CD4-positive, alpha-beta T cell (primary cell): ENCODE results near the gene CDC123. TPM values are rescaled to one million over a fixed set of nuclear protein-coding genes. Genes with fewer than 3 reads are reported as not detected.

Experiments
- ATAC-seq: fragments of 200-7000 bp; cut with Tn5 transposase; one replicate; pipeline ENCODE4 v1.10.0; 2022; ENCODE audit warnings: mild to moderate bottlenecking; ENCODE audit not compliant: poor library complexity
- CTCF ChIA-PET: fragments of 350-600 bp; sonication (Branson Sonifier 250); formaldehyde crosslinking; loops from one replicate; lab custom pipeline; 2021; ENCODE audit warnings: antibody characterized with exemption, inconsistent platforms; lab: Charles Lee
- POLR2A ChIA-PET: fragments of 350-600 bp; sonication (Branson Sonifier 250); formaldehyde crosslinking; loops from one replicate; lab custom pipeline; 2021; ENCODE audit warnings: antibody characterized with exemption, inconsistent platforms; lab: Charles Lee
- DNase-seq, 14 experiments: peaks; one replicate each; pipeline ENCODE4 v3.0.0-alpha.2; 2013 to 2020; ENCODE audit warnings: mixed read lengths in 2 of 14
- H3K27ac ChIP-seq, 2 donors: one replicate each; pipeline versions ENCODE4 v1.5.1 to v1.7.0; 2013; ENCODE audit warnings: low read length in 2 of 2, low read depth in 1 of 2, mild to moderate bottlenecking in 1 of 2
- H3K27me3 ChIP-seq, 2 experiments: 1 replicate in 1 of 2; 2 replicates in 1 of 2; pipeline versions ENCODE4 v1.6.1 to v1.7.0; 2013; ENCODE audit warnings: low read length in 2 of 2, control low read depth in 1 of 2, mild to moderate bottlenecking in 1 of 2, moderate library complexity in 1 of 2; ENCODE audit not compliant: insufficient read depth in 2 of 2, control insufficient read depth in 1 of 2
- H3K36me3 ChIP-seq: one replicate; pipeline ENCODE4 v1.6.1; 2013; ENCODE audit warnings: low read length, control low read depth; ENCODE audit not compliant: insufficient read depth
- H3K4me1 ChIP-seq: one replicate; pipeline ENCODE4 v1.6.1; 2013; ENCODE audit warnings: low read length, control low read depth; ENCODE audit not compliant: insufficient read depth
- H3K4me3 ChIP-seq: one replicate; pipeline ENCODE4 v1.5.1; 2013; ENCODE audit warnings: mild to moderate bottlenecking, low read length, moderate library complexity
- H3K9me3 ChIP-seq, 2 experiments: 1 replicate in 1 of 2; 2 replicates in 1 of 2; pipeline versions ENCODE4 v1.6.1 to v1.7.0; 2013; ENCODE audit warnings: low read length in 2 of 2, mild to moderate bottlenecking in 2 of 2, control low read depth in 1 of 2, moderate library complexity in 1 of 2; ENCODE audit not compliant: control insufficient read depth in 1 of 2, insufficient read depth in 1 of 2
- H3K27ac Mint-ChIP-seq: one replicate; pipeline ENCODE4 v1.8.0; 2020; ENCODE audit warnings: mixed read lengths
- H3K27me3 Mint-ChIP-seq: one replicate; pipeline ENCODE4 v1.8.0; 2021; ENCODE audit warnings: mixed read lengths
- H3K36me3 Mint-ChIP-seq: one replicate; pipeline ENCODE4 v1.8.0; 2021; ENCODE audit warnings: low read depth, mixed read lengths
- H3K4me1 Mint-ChIP-seq: one replicate; pipeline ENCODE4 v1.8.0; 2021; ENCODE audit warnings: low read depth, mixed read lengths
- H3K4me3 Mint-ChIP-seq: one replicate; pipeline ENCODE4 v1.8.0; 2020; ENCODE audit warnings: mild to moderate bottlenecking, mixed read lengths
- H3K9me3 Mint-ChIP-seq: one replicate; pipeline ENCODE4 v1.8.0; 2020; ENCODE audit warnings: mixed read lengths
- intact Hi-C, 2 experiments: fragments of 100-400 bp; cut with DNase I in 1 of 2; cut with micrococcal nuclease in 1 of 2; formaldehyde crosslinking; loops; one replicate each; pipeline versions ENCODE4 v1.15.1 to v1.9.0; 2023 to 2025; cut with DNase I, micrococcal nuclease
- total RNA-seq, 174 experiments: library from RNA in 2 of 174; stranded (reverse) in 2 of 174; gene quantifications; one replicate each; pipeline ENCODE4 v1.2.3 and lab custom pipeline; 2021 to 2026
- TF ChIP-seq, protein P1 (sequence below): fragments of 200-600 bp; IDR thresholded peaks from one replicate; pipeline ENCODE4 v1.8.0; 2022; ENCODE audit warnings: antibody characterized with exemption, mild to moderate bottlenecking

CDC123 gene
- total RNA-seq, 2 experiments from 2014 or later, result 34.7 to 40.5 TPM

DNA sequence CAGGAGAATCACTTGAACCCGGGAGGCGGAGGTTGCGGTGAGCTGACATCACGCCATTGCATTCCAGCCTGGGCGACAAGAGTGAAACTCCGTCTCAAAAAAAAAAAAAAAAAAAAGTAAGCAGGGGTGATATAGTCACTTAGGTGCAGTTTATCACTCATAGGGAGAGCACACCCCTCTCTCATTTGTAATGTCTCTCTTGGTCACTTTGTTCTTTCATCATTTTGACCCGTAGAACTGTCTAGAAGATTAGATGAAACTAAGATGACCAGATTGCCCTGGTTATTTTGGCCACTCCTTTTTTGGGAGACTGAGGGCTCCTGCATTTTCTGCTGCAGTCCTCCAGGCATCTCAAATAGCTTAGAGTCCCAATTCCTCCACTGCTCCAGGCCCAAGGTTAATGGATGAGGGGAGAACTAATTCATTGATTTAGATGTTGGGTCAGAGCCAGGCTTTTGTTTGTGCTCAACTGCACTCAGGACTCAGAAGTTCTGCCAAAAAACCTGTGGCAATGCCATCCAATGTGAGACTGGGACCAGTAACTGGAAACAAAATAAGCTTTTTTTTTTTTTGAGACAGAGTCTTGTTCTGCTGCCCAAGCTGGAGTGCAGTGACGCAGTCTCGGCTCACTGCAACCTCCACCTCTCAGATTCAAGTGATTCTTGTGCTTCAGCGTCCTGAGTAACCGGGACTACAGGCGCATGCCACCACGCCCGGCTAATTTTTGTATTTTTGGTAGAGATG is 103.4 kb downstream of the CDC123 start:
- DNase-seq, result no peak
- Histone ChIP-seq H3K9me3 (peaks cover 0 to 6% of the 10 kb centered on the region in 2 experiments), H3K4me1 (no peaks in the 10 kb centered on the region), H3K27me3 (no peaks in the 10 kb centered on the region), H3K36me3 (no peaks in the 10 kb centered on the region), H3K27ac (no peak overlapping the region), H3K4me3 (no peak overlapping the region)
- no peak overlapping the region for H3K4me3 Mint-ChIP-seq
- no peaks in the 10 kb centered on the region for H3K9me3 Mint-ChIP-seq
- TF ChIP-seq, protein P1, sequence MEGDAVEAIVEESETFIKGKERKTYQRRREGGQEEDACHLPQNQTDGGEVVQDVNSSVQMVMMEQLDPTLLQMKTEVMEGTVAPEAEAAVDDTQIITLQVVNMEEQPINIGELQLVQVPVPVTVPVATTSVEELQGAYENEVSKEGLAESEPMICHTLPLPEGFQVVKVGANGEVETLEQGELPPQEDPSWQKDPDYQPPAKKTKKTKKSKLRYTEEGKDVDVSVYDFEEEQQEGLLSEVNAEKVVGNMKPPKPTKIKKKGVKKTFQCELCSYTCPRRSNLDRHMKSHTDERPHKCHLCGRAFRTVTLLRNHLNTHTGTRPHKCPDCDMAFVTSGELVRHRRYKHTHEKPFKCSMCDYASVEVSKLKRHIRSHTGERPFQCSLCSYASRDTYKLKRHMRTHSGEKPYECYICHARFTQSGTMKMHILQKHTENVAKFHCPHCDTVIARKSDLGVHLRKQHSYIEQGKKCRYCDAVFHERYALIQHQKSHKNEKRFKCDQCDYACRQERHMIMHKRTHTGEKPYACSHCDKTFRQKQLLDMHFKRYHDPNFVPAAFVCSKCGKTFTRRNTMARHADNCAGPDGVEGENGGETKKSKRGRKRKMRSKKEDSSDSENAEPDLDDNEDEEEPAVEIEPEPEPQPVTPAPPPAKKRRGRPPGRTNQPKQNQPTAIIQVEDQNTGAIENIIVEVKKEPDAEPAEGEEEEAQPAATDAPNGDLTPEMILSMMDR, result no peak
- POLR2A ChIA-PET, result no interaction called here
- intact Hi-C loops, result no loop called here
- H3K27ac Mint-ChIP-seq, result no peak overlapping the region
- H3K36me3 Mint-ChIP-seq, result no peaks in the 10 kb centered on the region
- CTCF ChIA-PET, result no interaction called here
- ATAC-seq, result no peak
- H3K27me3 Mint-ChIP-seq, result no peaks in the 10 kb centered on the region
- no peaks in the 10 kb centered on the region for H3K4me1 Mint-ChIP-seq

Other genes with a start within 250 kb of the CDC123 start
- gene UPF2, start 153.4 kb upstream of the CDC123 start, total RNA-seq, result 10 to 100 TPM; 14.5 to 15.3 TPM
- 1 to 10 TPM; 5.1 to 5.3 TPM for gene DHTKD1, start 127.2 kb upstream of the CDC123 start, total RNA-seq
- gene SEC61A2, start 66.5 kb upstream of the CDC123 start, total RNA-seq, result 10 to 100 TPM in 1 of 2 experiments, 1 to 10 TPM in 1; 9.9 to 10.8 TPM
- gene NUDT5, start 297 bp upstream of the CDC123 start, total RNA-seq, result 10 to 100 TPM; 11.6 to 13.5 TPM
- gene CAMK1D, start 153.4 kb downstream of the CDC123 start, total RNA-seq, result 10 to 100 TPM; 28.8 to 35.3 TPM